ENCODE measurements around the gene DDI2. TPM values are rescaled to one million over a fixed set of nuclear protein-coding genes. Genes with fewer than 3 reads are reported as not detected.

Gene DDI2
- total and polyA plus RNA-seq, 10 of the 15 experiments (the other 5 are each of a cell fraction or from before 2014, with no cell fraction given) = 3.3 to 33.1 (median 11.6) TPM

- RAD21 ChIA-PET (ENCODE audit: unreplicated experiment) = no interaction called here
- no peak overlapping the region for H2AFZ ChIP-seq (ENCODE audit: control insufficient read depth, low read depth, low read length)
- in situ Hi-C loops (cut with MboI) = no loop called here
- FAIRE-seq (no peak), DNase-seq (ENCODE audit: low read depth, low spot score) (no peak), ATAC-seq (no peak)
- no peak overlapping the region for H3K4me2 ChIP-seq (ENCODE audit: control insufficient read depth, insufficient read depth)
- H3K27me3 ChIP-seq (replicated peaks in 1 of 2; ENCODE audit: control insufficient read depth in 2 of 2, insufficient read depth in 2 of 2, low read length in 1 of 2) = no peaks in the 10 kb centered on the region
- no peak overlapping the region for H3K27ac ChIP-seq (ENCODE audit: control insufficient read depth, insufficient read depth)
- WGBS (ENCODE audit: insufficient coverage, insufficient replicate concordance, low lambda C conversion rate, missing lambda C conversion rate) = 97% methylated on average over 6 of the region's 6 CpGs
- intact Hi-C loops (cut with micrococcal nuclease; ENCODE audit: unreplicated experiment) = no loop called here
- H3K79me2 ChIP-seq (ENCODE audit: control insufficient read depth, insufficient read depth, low read length) = peaks cover 30% of the 10 kb centered on the region
- H3K4me3 ChIP-seq = no peak overlapping the region
- CTCF ChIA-PET = no interaction called here
- TF ChIP-seq, protein P1, sequence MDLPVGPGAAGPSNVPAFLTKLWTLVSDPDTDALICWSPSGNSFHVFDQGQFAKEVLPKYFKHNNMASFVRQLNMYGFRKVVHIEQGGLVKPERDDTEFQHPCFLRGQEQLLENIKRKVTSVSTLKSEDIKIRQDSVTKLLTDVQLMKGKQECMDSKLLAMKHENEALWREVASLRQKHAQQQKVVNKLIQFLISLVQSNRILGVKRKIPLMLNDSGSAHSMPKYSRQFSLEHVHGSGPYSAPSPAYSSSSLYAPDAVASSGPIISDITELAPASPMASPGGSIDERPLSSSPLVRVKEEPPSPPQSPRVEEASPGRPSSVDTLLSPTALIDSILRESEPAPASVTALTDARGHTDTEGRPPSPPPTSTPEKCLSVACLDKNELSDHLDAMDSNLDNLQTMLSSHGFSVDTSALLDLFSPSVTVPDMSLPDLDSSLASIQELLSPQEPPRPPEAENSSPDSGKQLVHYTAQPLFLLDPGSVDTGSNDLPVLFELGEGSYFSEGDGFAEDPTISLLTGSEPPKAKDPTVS (IDR thresholded peaks at IDR 0.05; ENCODE audit: low read depth, low read length) = no peak
- TF ChIP-seq FOXK2 (IDR thresholded peaks at IDR 0.05) (no peak), CREM (IDR thresholded peaks at IDR 0.05; ENCODE audit: low read depth) (no peak)
- SMC1A ChIA-PET (ENCODE audit: uncharacterized antibody, unreplicated experiment) = no interaction called here
- peaks cover 14% of the 10 kb centered on the region for H3K4me1 ChIP-seq (ENCODE audit: control insufficient read depth, insufficient read depth, low read length)
- BruUV-seq (replicated peaks) = no TSS peak
- H3K9ac ChIP-seq (ENCODE audit: control insufficient read depth, insufficient read depth, low read length) = no peak overlapping the region
- POLR2A ChIA-PET = no interaction called here
- no peaks in the 10 kb centered on the region for H4K20me1 ChIP-seq (ENCODE audit: control insufficient read depth, insufficient read depth)
- peaks cover 7% of the 10 kb centered on the region in 2 experiments for H3K36me3 ChIP-seq (ENCODE audit: control insufficient read depth in 2 of 2, insufficient read depth in 2 of 2, low read length in 1 of 2)
- H3K9me3 ChIP-seq (replicated peaks; ENCODE audit: control insufficient read depth, insufficient read depth, low read length) = no peaks in the 10 kb centered on the region; the same call in 2 of the 3 replicates
Measured at GRCh38 chr1:15700508-15700907, 83.2 kb downstream of the DDI2 start.

- Histone ChIP-seq H3K27ac (ENCODE audit: control insufficient read depth, insufficient read depth) (no peak overlapping the region), H3K4me3 (no peak overlapping the region), H3K9me3 (replicated peaks; ENCODE audit: control insufficient read depth, insufficient read depth, low read length) (no peaks in the 10 kb centered on the region; the same call in 2 of the 3 replicates), H3K4me1 (ENCODE audit: control insufficient read depth, insufficient read depth, low read length) (peaks cover 10% of the 10 kb centered on the region), H3K4me2 (ENCODE audit: control insufficient read depth, insufficient read depth) (no peak overlapping the region), H3K9ac (ENCODE audit: control insufficient read depth, insufficient read depth, low read length) (no peak overlapping the region), H4K20me1 (ENCODE audit: control insufficient read depth, insufficient read depth) (no peaks in the 10 kb centered on the region), H2AFZ (ENCODE audit: control insufficient read depth, low read depth, low read length) (no peak overlapping the region), H3K27me3 (replicated peaks in 1 of 2; ENCODE audit: control insufficient read depth in 2 of 2, insufficient read depth in 2 of 2, low read length in 1 of 2) (no peaks in the 10 kb centered on the region), H3K79me2 (ENCODE audit: control insufficient read depth, insufficient read depth, low read length) (peaks cover 26% of the 10 kb centered on the region), H3K36me3 (ENCODE audit: control insufficient read depth in 2 of 2, insufficient read depth in 2 of 2, low read length in 1 of 2) (peaks cover 7% of the 10 kb centered on the region in 2 experiments)
- SMC1A ChIA-PET (ENCODE audit: uncharacterized antibody, unreplicated experiment) = interaction anchor here (1.4 kb wide), 1 partner anchor 30 kb away, joined by 3 read pairs; no protein-coding TSS in a partner anchor
- in situ Hi-C loops (cut with MboI) (no loop called here), intact Hi-C loops (cut with micrococcal nuclease; ENCODE audit: unreplicated experiment) (no loop called here)
- BruUV-seq (replicated peaks) = no TSS peak
- RAD21 ChIA-PET (ENCODE audit: unreplicated experiment) = interaction anchor here (0.7 kb wide), 1 partner anchor 689 kb away, joined by 4 read pairs; no protein-coding TSS in a partner anchor
- TF ChIP-seq NBN (IDR thresholded peaks at IDR 0.05) = no peak
- TF ChIP-seq JUND (IDR thresholded peaks at IDR 0.05; ENCODE audit: low read depth, low read length) = no peak
- no peak for TF ChIP-seq RAD51 (IDR thresholded peaks at IDR 0.05)
- TF ChIP-seq IKZF1 (conservative IDR thresholded peaks at IDR 0.05) = no peak
- no peak for TF ChIP-seq SRF (IDR thresholded peaks at IDR 0.05; ENCODE audit: low read depth in 2 of 2, low read length in 2 of 2)
- TF ChIP-seq SIX5 (IDR thresholded peaks at IDR 0.05; ENCODE audit: low read depth, low read length, severe bottlenecking) = no peak
- no peak for TF ChIP-seq NRF1 (conservative IDR thresholded peaks at IDR 0.05; ENCODE audit: low read depth, low read length)
- no peak for TF ChIP-seq KDM1A (IDR thresholded peaks at IDR 0.05; ENCODE audit: borderline replicate concordance)
- TF ChIP-seq EGR1 (IDR thresholded peaks at IDR 0.05; ENCODE audit: borderline replicate concordance in 1 of 2, low read depth in 2 of 2, low read length in 2 of 2) = no peak
- TF ChIP-seq NKRF (conservative IDR thresholded peaks at IDR 0.05) = no peak
- no peak for TF ChIP-seq WRNIP1 (IDR thresholded peaks at IDR 0.05; ENCODE audit: borderline replicate concordance, low read depth, low read length)
- TF ChIP-seq MYB (IDR thresholded peaks at IDR 0.05; ENCODE audit: borderline replicate concordance, low read depth, low read length) = no peak
- no peak for TF ChIP-seq TCF7 (IDR thresholded peaks at IDR 0.05; ENCODE audit: borderline replicate concordance)
- CTCF ChIA-PET = no interaction called here
- WGBS (ENCODE audit: insufficient coverage, insufficient replicate concordance, low lambda C conversion rate, missing lambda C conversion rate) = 84% methylated on average over 8 of the region's 8 CpGs
- no peak for DNase-seq (ENCODE audit: low read depth, low spot score)
- FAIRE-seq = no peak
- POLR2A ChIA-PET = interaction anchor here (0.5 to 0.7 kb wide), 2 partner anchors 36 to 88 kb away, joined by 3 to 6 read pairs; no protein-coding TSS in a partner anchor
- ATAC-seq = no peak
Measured at GRCh38 chr1:15701784-15702183, 84.5 kb downstream of the DDI2 start.

Data from GM12878 (cell line).